Activated naive CD8-positive, alpha-beta T cell treated with anti-CD3 and anti-CD28 coated beads, Interleukin-2, amount 50 U/mL, for 24 hours (primary cell): ENCODE measurements around the gene ABCD3.
A peak's percentile ranks its signal among the peaks of the same experiment; 100 is the strongest.

Experiments
- ATAC-seq: fragments of 150-1000 bp; cut with Tn5 transposase; one replicate; pipeline ENCODE4 v1.10.0; 2021
- DNase-seq: peaks from one replicate; pipeline ENCODE4 v3.0.0; 2021
- H3K27ac Mint-ChIP-seq: one replicate; pipeline ENCODE4 v1.8.0; 2021; ENCODE audit warnings: mild to moderate bottlenecking, mixed read lengths
- H3K27me3 Mint-ChIP-seq: one replicate; pipeline ENCODE4 v1.8.0; 2021; ENCODE audit warnings: mixed read lengths
- H3K36me3 Mint-ChIP-seq: one replicate; pipeline ENCODE4 v1.8.0; 2021; ENCODE audit warnings: low read depth, mixed read lengths
- H3K4me1 Mint-ChIP-seq: one replicate; pipeline ENCODE4 v1.8.0; 2021; ENCODE audit warnings: mixed read lengths
- H3K4me3 Mint-ChIP-seq: one replicate; pipeline ENCODE4 v1.8.0; 2021; ENCODE audit warnings: mild to moderate bottlenecking, moderate library complexity, mixed read lengths
- H3K9me3 Mint-ChIP-seq: one replicate; pipeline ENCODE4 v1.8.0; 2021; ENCODE audit warnings: mixed read lengths

The ABCD3 gene

DNA sequence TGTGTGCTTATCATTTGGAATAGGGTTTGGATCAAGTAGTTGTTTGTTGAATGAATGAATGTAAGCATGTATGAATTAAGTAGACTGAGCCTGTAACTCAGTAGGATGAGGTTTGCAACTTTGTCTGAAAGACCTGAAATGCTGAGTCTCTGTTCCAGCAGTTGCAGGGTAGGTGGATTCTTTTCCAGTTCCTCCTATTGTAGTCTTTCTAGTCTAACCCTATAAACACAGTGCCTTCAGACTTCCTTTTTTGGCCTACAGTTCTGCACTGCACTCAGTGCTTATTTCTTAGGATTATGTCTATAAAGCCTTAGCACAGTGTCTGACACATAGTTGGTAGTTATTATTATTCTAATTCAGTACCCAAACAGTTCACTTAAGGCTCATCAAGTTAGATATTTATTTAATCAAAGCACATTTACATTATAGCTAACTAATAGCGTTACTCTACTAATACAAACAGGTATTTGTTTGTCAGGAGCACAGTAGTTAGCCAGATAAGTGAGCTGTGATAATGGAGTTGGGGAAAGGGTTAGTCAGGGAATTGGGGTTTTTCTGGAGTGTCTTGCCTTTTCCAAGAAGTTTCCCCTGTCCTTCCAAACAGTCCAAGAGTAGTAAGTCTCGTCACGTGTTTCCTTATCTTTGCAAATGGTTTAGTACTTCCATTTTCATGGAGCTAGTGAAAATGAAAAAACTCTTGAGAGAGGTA lies 45.0 kb downstream of the ABCD3 start:
- DNase-seq (no peak), ATAC-seq (no peak)
- H3K36me3 Mint-ChIP-seq = peaks cover 15% of the 10 kb centered on the region
- no peaks in the 10 kb centered on the region for H3K9me3 Mint-ChIP-seq
- H3K27me3 Mint-ChIP-seq = no peaks in the 10 kb centered on the region
- H3K4me1 Mint-ChIP-seq = no peaks in the 10 kb centered on the region
- H3K4me3 Mint-ChIP-seq = no peak overlapping the region
- H3K27ac Mint-ChIP-seq = no peak overlapping the region

GRCh38 chr1:94463765-94464330 lies 45.7 kb downstream of the ABCD3 start:
- Mint-ChIP-seq H3K27ac (no peak overlapping the region), H3K27me3 (no peaks in the 10 kb centered on the region), H3K9me3 (no peaks in the 10 kb centered on the region), H3K4me3 (no peak overlapping the region), H3K4me1 (no peaks in the 10 kb centered on the region), H3K36me3 (peaks cover 18% of the 10 kb centered on the region)
- DNase-seq (no peak), ATAC-seq (peak; percentile 54)

DNA sequence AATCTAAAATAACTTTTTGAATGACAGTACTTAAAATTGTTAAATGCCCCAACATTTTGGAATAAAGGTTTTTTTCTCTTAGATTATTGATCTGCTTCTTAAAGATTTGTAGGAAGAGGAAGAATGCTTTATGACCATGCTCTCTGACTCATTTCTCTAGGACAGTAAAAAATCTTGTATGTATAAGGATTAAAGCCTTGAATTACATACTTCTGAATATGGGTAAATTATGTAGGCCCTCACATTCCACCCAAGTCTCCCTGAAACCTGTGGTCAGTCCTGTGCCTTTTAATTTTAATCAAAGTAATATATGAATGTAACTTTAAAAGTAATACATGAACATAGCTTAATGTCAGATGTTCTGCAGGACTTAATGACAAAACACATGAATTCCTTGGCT lies 50.5 kb downstream of the ABCD3 start:
- H3K36me3 Mint-ChIP-seq = peaks cover 16% of the 10 kb centered on the region
- H3K4me1 Mint-ChIP-seq = no peaks in the 10 kb centered on the region
- H3K27ac Mint-ChIP-seq = no peak overlapping the region
- H3K27me3 Mint-ChIP-seq = no peaks in the 10 kb centered on the region
- no peak for ATAC-seq
- no peaks in the 10 kb centered on the region for H3K9me3 Mint-ChIP-seq
- no peak for DNase-seq
- H3K4me3 Mint-ChIP-seq = no peak overlapping the region

- Mint-ChIP-seq H3K27me3 (no peaks in the 10 kb centered on the region), H3K4me1 (no peaks in the 10 kb centered on the region), H3K36me3 (peaks cover 13% of the 10 kb centered on the region), H3K9me3 (no peaks in the 10 kb centered on the region), H3K27ac (no peak overlapping the region), H3K4me3 (no peak overlapping the region)
- ATAC-seq (no peak), DNase-seq (no peak)
Observed at GRCh38 chr1:94471271-94471670, 53.1 kb downstream of the ABCD3 start.

GRCh38 chr1:94475232-94475631 lies 57.0 kb downstream of the ABCD3 start:
- no peaks in the 10 kb centered on the region for H3K4me1 Mint-ChIP-seq
- no peak for DNase-seq
- no peak overlapping the region for H3K27ac Mint-ChIP-seq
- H3K9me3 Mint-ChIP-seq = no peaks in the 10 kb centered on the region
- no peak for ATAC-seq
- H3K36me3 Mint-ChIP-seq = peaks cover 8% of the 10 kb centered on the region
- H3K4me3 Mint-ChIP-seq = no peak overlapping the region
- H3K27me3 Mint-ChIP-seq = no peaks in the 10 kb centered on the region

GRCh38 chr1:94479682-94480081 lies 61.5 kb downstream of the ABCD3 start:
- no peak for ATAC-seq
- no peaks in the 10 kb centered on the region for H3K27me3 Mint-ChIP-seq

GRCh38 chr1:94481473-94481933 lies 63.3 kb downstream of the ABCD3 start:
- H3K27ac Mint-ChIP-seq = no peak overlapping the region
- no peak overlapping the region for H3K4me3 Mint-ChIP-seq
- peak; percentile 7 for DNase-seq
- ATAC-seq = peak; percentile 83
- no peaks in the 10 kb centered on the region for H3K9me3 Mint-ChIP-seq
- no peaks in the 10 kb centered on the region for H3K4me1 Mint-ChIP-seq
- H3K36me3 Mint-ChIP-seq = peaks cover 29% of the 10 kb centered on the region
- no peaks in the 10 kb centered on the region for H3K27me3 Mint-ChIP-seq

More at GRCh38 chr1:94479682-94480081, 61.5 kb downstream of the ABCD3 start:
- H3K36me3 Mint-ChIP-seq = peaks cover 32% of the 10 kb centered on the region
- H3K9me3 Mint-ChIP-seq = no peaks in the 10 kb centered on the region
- no peak overlapping the region for H3K27ac Mint-ChIP-seq
- DNase-seq = no peak
- H3K4me3 Mint-ChIP-seq = no peak overlapping the region
- no peaks in the 10 kb centered on the region for H3K4me1 Mint-ChIP-seq

DNA sequence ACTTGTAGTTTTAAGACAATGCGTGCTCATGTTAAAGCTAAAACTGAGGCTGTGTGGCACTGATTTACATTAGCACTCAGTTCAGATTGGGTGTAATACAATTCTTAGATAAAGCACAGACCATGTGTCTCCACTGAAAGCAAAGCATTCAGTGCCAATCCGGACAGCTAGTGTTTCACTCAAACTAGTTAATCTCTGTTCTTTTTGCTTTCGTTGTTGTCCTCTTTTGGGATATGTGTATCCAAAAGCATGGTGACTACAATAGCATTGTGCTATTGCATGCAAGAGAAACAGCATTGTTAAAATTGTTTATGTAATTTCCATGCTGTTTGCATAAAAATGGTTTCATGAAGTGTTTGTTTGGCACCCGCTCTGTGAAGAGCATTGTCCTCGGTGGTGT lies 68.8 kb downstream of the ABCD3 start:
- peaks cover 3% of the 10 kb centered on the region for H3K4me1 Mint-ChIP-seq
- H3K4me3 Mint-ChIP-seq = no peak overlapping the region
- no peaks in the 10 kb centered on the region for H3K27me3 Mint-ChIP-seq
- peaks cover 46% of the 10 kb centered on the region for H3K36me3 Mint-ChIP-seq
- DNase-seq = no peak
- ATAC-seq = no peak
- H3K27ac Mint-ChIP-seq = no peak overlapping the region
- no peaks in the 10 kb centered on the region for H3K9me3 Mint-ChIP-seq

GRCh38 chr1:94490556-94490955 lies 72.4 kb downstream of the ABCD3 start:
- Mint-ChIP-seq H3K4me3 (no peak overlapping the region), H3K36me3 (peaks cover 36% of the 10 kb centered on the region)

DNA sequence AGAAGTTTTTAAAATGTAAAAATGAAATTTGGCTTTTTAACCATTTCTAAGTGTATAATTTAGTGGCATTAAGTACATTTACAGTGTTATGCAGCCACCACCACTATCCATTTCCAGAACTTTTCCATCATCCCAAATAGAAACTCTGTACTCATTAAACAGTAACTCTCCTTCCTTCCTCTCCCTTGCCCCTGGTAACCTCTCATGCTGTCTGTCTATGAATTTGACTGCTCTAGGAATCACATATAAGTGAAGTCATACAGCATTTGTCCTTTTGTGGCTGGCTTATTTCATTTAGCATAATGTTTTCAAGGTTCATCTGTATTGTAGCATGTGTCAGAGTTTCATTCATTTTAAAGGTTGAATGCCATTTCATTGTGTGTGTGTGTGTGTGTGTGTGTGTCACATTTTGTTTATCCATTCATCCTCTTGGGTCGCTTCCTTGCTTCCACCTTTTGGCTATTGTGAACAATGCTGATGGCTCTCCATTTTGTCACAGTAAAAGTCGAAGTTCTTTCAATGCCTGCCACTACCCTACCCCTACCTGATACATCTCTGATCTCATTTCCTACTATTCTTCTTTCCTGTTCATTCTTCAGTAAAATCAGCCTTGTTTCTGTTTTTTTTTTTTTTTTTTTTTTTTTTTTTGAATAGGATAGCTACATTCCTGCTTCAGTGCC lies 78.0 kb downstream of the ABCD3 start:
- peaks cover 38% of the 10 kb centered on the region for H3K36me3 Mint-ChIP-seq
- no peak overlapping the region for H3K27ac Mint-ChIP-seq
- no peaks in the 10 kb centered on the region for H3K27me3 Mint-ChIP-seq
- DNase-seq = no peak
- no peaks in the 10 kb centered on the region for H3K4me1 Mint-ChIP-seq
- no peak for ATAC-seq
- H3K9me3 Mint-ChIP-seq = no peaks in the 10 kb centered on the region
- H3K4me3 Mint-ChIP-seq = no peak overlapping the region

More at GRCh38 chr1:94490556-94490955, 72.4 kb downstream of the ABCD3 start:
- Mint-ChIP-seq H3K27me3 (no peaks in the 10 kb centered on the region), H3K27ac (no peak overlapping the region), H3K9me3 (no peaks in the 10 kb centered on the region), H3K4me1 (peaks cover 3% of the 10 kb centered on the region)
- ATAC-seq (no peak), DNase-seq (no peak)

DNA sequence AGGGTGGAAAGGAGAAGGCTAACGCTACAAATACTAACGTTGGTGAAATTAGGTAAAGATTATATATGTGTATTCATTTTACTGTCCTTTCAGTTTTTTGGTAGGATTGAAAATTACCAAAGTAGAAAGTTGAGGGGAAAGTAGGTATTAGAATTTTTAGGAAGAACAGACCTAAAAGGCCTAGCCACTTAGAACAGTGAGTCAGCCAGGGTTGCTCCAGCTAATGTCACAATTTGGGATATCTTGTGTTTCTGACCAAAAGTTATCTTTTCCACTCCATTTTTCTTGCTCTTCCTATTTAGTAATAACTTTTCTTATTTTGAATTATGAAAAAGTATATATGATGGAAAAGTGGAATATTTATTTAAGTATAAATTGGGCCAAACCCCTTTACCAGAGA lies 83.2 kb downstream of the ABCD3 start:
- Mint-ChIP-seq H3K27me3 (no peaks in the 10 kb centered on the region), H3K9me3 (peaks cover 5% of the 10 kb centered on the region), H3K27ac (no peak overlapping the region), H3K4me1 (no peaks in the 10 kb centered on the region), H3K4me3 (no peak overlapping the region), H3K36me3 (peaks cover 54% of the 10 kb centered on the region)
- DNase-seq = no peak
- no peak for ATAC-seq

DNA sequence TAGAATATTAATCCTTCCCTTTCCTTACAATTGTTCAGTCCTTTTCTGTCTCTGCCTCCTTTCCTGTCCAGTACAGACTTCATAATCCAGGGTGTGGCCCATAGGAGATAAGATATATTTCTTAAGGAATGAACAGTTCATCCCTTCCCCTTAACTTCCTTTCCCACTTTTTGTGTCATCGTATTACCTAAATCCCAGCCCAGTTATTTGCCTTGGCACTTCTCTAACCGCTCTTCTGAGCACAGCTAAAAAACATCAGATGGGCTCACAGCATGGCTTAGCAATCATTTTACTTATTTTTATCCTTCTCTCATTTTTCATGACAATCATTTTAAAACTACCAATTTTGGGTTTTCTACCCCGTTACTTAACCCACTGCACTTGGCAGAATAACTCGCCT lies 83.7 kb downstream of the ABCD3 start:
- Mint-ChIP-seq H3K27me3 (no peaks in the 10 kb centered on the region), H3K4me3 (no peak overlapping the region), H3K36me3 (peaks cover 56% of the 10 kb centered on the region), H3K4me1 (no peaks in the 10 kb centered on the region), H3K9me3 (peaks cover 5% of the 10 kb centered on the region), H3K27ac (no peak overlapping the region)
- ATAC-seq (no peak), DNase-seq (no peak)

DNA sequence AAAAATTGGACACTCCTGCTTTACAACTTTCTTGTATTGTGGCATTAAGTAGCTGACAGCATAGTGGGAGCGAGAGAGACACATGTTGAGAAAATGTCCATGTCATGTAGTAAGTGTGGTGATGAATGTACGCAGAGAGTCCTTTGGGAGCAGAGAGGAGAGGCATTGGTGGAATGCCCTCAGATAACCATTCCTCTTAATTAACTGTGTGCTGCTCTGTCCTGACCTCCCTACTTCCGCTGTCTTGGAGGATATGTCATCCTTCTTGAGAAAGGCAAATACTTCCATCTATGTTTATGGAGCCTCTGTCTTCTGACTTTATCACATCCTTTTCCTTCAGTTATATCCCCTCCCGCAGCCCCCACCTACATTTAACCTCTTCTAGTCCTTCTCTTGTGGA lies 85.0 kb downstream of the ABCD3 start:
- DNase-seq (no peak), ATAC-seq (no peak)
- peaks cover 61% of the 10 kb centered on the region for H3K36me3 Mint-ChIP-seq
- H3K9me3 Mint-ChIP-seq = peaks cover 5% of the 10 kb centered on the region
- no peaks in the 10 kb centered on the region for H3K4me1 Mint-ChIP-seq
- no peak overlapping the region for H3K27ac Mint-ChIP-seq
- no peak overlapping the region for H3K4me3 Mint-ChIP-seq
- no peaks in the 10 kb centered on the region for H3K27me3 Mint-ChIP-seq

GRCh38 chr1:94504601-94505000 lies 86.4 kb downstream of the ABCD3 start:
- DNase-seq (no peak), ATAC-seq (no peak)
- H3K4me1 Mint-ChIP-seq = no peaks in the 10 kb centered on the region
- no peak overlapping the region for H3K4me3 Mint-ChIP-seq
- peaks cover 59% of the 10 kb centered on the region for H3K36me3 Mint-ChIP-seq
- no peaks in the 10 kb centered on the region for H3K27me3 Mint-ChIP-seq
- no peak overlapping the region for H3K27ac Mint-ChIP-seq
- H3K9me3 Mint-ChIP-seq = peaks cover 5% of the 10 kb centered on the region

DNA sequence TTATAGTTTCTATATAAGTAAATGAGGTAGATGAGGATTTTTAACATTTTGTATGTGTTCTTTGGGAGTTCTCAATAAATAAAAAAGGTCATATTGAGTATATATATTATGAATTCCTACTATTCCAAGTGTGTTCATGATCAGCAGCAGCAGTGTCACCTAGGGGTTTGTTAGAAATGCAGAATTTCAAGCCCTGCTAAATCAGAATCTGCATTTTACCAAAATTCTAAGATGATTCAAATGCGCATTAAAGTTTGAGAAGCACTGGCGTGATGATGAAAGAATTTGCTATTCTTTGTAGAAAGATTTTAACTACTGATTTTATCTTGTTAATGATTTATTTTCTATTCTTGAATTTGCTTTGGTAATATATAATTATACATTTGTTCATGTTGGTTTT lies 94.6 kb downstream of the ABCD3 start:
- DNase-seq = no peak
- Mint-ChIP-seq H3K9me3 (no peaks in the 10 kb centered on the region), H3K36me3 (peaks cover 16% of the 10 kb centered on the region)

More for the DNA sequence above, 94.6 kb downstream of the ABCD3 start:
- Mint-ChIP-seq H3K4me3 (no peak overlapping the region), H3K27ac (no peak overlapping the region), H3K4me1 (no peaks in the 10 kb centered on the region), H3K27me3 (no peaks in the 10 kb centered on the region)
- no peak for ATAC-seq
